ENCODE measurements around the gene ODAD2.
"Not testable (repeated sequence)": the region's sequence is repeated elsewhere in the genome, so short reads cannot be mapped to it uniquely, and the experiment has no call there.

The ODAD2 gene
- 0.24 to 0.28 reads per million in 2 donors for total RNA-seq

GRCh38 chr10:27998954-27999275 lies at the start of gene ODAD2:
ODAD2 (minus strand) TSS chr10:27999079; CDS start chr10:27995142, 3,937 bp downstream.
- DNase-seq, result no peak

- DNase-seq, result no peak
Measured at GRCh38 chr10:28047061-28047460, 48.2 kb upstream of the ODAD2 start.

GRCh38 chr10:28046579-28046978 lies 47.7 kb upstream of the ODAD2 start:
- DNase-seq, result no peak

- DNase-seq, result no peak
Measured at GRCh38 chr10:28043941-28044340, 45.1 kb upstream of the ODAD2 start.

GRCh38 chr10:28036587-28036986 lies 37.7 kb upstream of the ODAD2 start:
- DNase-seq, result no peak

GRCh38 chr10:28020993-28021982 lies 22.4 kb upstream of the ODAD2 start:
- no peak for DNase-seq

GRCh38 chr10:28020080-28020860 lies 21.4 kb upstream of the ODAD2 start:
- no peak for DNase-seq

GRCh38 chr10:28014651-28015050 lies 15.8 kb upstream of the ODAD2 start:
- no peak for DNase-seq

- no peak for DNase-seq
Measured at GRCh38 chr10:28012990-28013515, 14.2 kb upstream of the ODAD2 start.

- no peak for DNase-seq
Measured at GRCh38 chr10:28010821-28011220, 11.9 kb upstream of the ODAD2 start.

- no peak for DNase-seq
Measured at GRCh38 chr10:28008054-28008453, 9.2 kb upstream of the ODAD2 start.

GRCh38 chr10:28001353-28001752 lies 2.5 kb upstream of the ODAD2 start:
- no peak for DNase-seq

- no peak for DNase-seq
Measured at GRCh38 chr10:27998178-27998953, 513 bp downstream of the ODAD2 start.

- DNase-seq, result no peak
Measured at GRCh38 chr10:27997865-27998177, 1.1 kb downstream of the ODAD2 start.

- no peak for DNase-seq
Measured at GRCh38 chr10:27995311-27995710, 3.6 kb downstream of the ODAD2 start.

- DNase-seq, result not testable (repeated sequence)
Measured at GRCh38 chr10:27989357-27989756, 9.5 kb downstream of the ODAD2 start.

GRCh38 chr10:27986821-27987220 lies 12.1 kb downstream of the ODAD2 start:
- DNase-seq, result no peak

GRCh38 chr10:27982875-27983543 lies 15.9 kb downstream of the ODAD2 start:
- no peak for DNase-seq

GRCh38 chr10:27981744-27982143 lies 17.1 kb downstream of the ODAD2 start:
- DNase-seq, result no peak

GRCh38 chr10:27970795-27971194 lies 28.1 kb downstream of the ODAD2 start:
- DNase-seq, result not testable (repeated sequence)

GRCh38 chr10:27969931-27970330 lies 28.9 kb downstream of the ODAD2 start:
- not testable (repeated sequence) for DNase-seq

GRCh38 chr10:27959093-27959715 lies 39.7 kb downstream of the ODAD2 start:
- DNase-seq, result no peak
